HCT116 (cell line): ENCODE results near the gene MALRD1. TPM values are rescaled to one million over a fixed set of nuclear protein-coding genes. Genes with fewer than 3 reads are reported as not detected.

ENCODE experiments used
- ATAC-seq: fragments of 200-7000 bp; cut with Tn5 transposase; 2 replicates; pipeline ENCODE4 v1.9.1; 2020; ENCODE audit warnings: mild to moderate bottlenecking, moderate library complexity
- BruUV-seq: library from RNA; stranded (reverse); fragments of 400-500 nt; replicated peaks from 2 replicates; lab custom pipeline; 2021; lab: Mats Ljungman, UMichigan
- CTCF ChIA-PET: fragments of 300-600 bp; sonication (Branson Sonifier 250); formaldehyde crosslinking; loops from one replicate; lab custom pipeline; 2021; ENCODE audit warnings: antibody characterized with exemption; lab: Charles Lee
- POLR2A ChIA-PET: fragments of 300-600, 350-600 bp; sonication (Branson Sonifier 250); formaldehyde crosslinking; loops from one replicate; lab custom pipeline; 2021; ENCODE audit warnings: antibody characterized with exemption; lab: Charles Lee
- RAD21 ChIA-PET, 2 experiments: fragments of 300-600 bp; sonication (Branson Sonifier 250); formaldehyde crosslinking; loops; one replicate each; lab custom pipeline; 2023; ENCODE audit warnings: low total read pairs in 2 of 2; ENCODE audit not compliant: uncharacterized antibody in 2 of 2, unreplicated experiment in 2 of 2, low non-redundant PET in 1 of 2; lab: Charles Lee
- DNase-seq: peaks from one replicate; pipeline ENCODE4 v3.0.0-alpha.2; 2010; ENCODE audit warnings: low read depth, low spot score
- H2AFZ ChIP-seq: fragments of 200-600 bp; shearing (Covaris generic), sonication (generic); 2 replicates; pipeline ENCODE4 v1.6.1; 2017; ENCODE audit warnings: low read depth, mixed run types, mixed read lengths, antibody characterized with exemption, low read length; ENCODE audit not compliant: poor library complexity, severe bottlenecking
- H3K27ac ChIP-seq: 2 replicates; pipeline ENCODE4 v1.5.1; 2012; ENCODE audit warnings: low read depth, low read length
- H3K27me3 ChIP-seq: fragments of 200-600 bp; sonication (generic); 2 replicates; pipeline ENCODE4 v1.6.1; 2016; ENCODE audit warnings: mixed run types, low read length, mixed read lengths; ENCODE audit not compliant: insufficient read depth
- H3K36me3 ChIP-seq, 2 experiments: fragments of 200-500 bp in 1 of 2; fragments of 200-600 bp in 1 of 2; sonication (Bioruptor generic) in 1 of 2; sonication (generic) in 1 of 2; 2 replicates each; pipeline versions ENCODE4 v1.5.1 to v1.6.1; 2014 to 2016; ENCODE audit warnings: low read length in 2 of 2, inconsistent platforms in 1 of 2, mixed read lengths in 1 of 2, mixed run types in 1 of 2; ENCODE audit not compliant: insufficient read depth in 2 of 2, control insufficient read depth in 1 of 2
- H3K4me1 ChIP-seq, 2 experiments: fragments of 200-600 bp in 1 of 2; sonication (generic) in 1 of 2; 2 replicates each; pipeline versions ENCODE4 v1.5.1 to v1.6.1; 2012 to 2017; ENCODE audit warnings: low read length in 2 of 2, inconsistent platforms in 1 of 2, mild to moderate bottlenecking in 1 of 2, mixed read lengths in 1 of 2, mixed run types in 1 of 2, moderate library complexity in 1 of 2; ENCODE audit not compliant: insufficient read depth in 2 of 2, control insufficient read depth in 1 of 2
- H3K4me2 ChIP-seq: fragments of 200-600 bp; sonication (generic); 2 replicates; pipeline ENCODE4 v1.6.1; 2017; ENCODE audit warnings: mixed run types, low read length, mixed read lengths
- H3K4me3 ChIP-seq, 2 experiments: fragments of 200-600 bp in 1 of 2; sonication (generic) in 1 of 2; replicated peaks in 1 of 2; 2 replicates each; pipeline ENCODE4 v1.5.1; 2011 to 2016; ENCODE audit warnings: low read length in 2 of 2, control low read depth in 1 of 2, low read depth in 1 of 2, mild to moderate bottlenecking in 1 of 2, mixed read lengths in 1 of 2, mixed run types in 1 of 2
- H3K79me2 ChIP-seq: fragments of 200-600 bp; sonication (generic); 2 replicates; pipeline ENCODE4 v1.6.1; 2017; ENCODE audit warnings: mild to moderate bottlenecking, mixed run types, low read length, moderate library complexity, mixed read lengths; ENCODE audit not compliant: insufficient read depth
- H3K9ac ChIP-seq: fragments of 200-600 bp; sonication (generic); 2 replicates; pipeline ENCODE4 v1.6.1; 2016; ENCODE audit warnings: low read length, mixed read lengths
- H3K9me2 ChIP-seq: fragments of 200-600 bp; sonication (generic), shearing (Covaris generic); 2 replicates; pipeline ENCODE4 v1.6.1; 2017; ENCODE audit warnings: mixed run types, mild to moderate bottlenecking, moderate library complexity; ENCODE audit not compliant: insufficient read depth
- H3K9me3 ChIP-seq, 2 experiments: fragments of 200-500 bp in 1 of 2; fragments of 200-600 bp in 1 of 2; sonication (Bioruptor generic) in 1 of 2; sonication (generic) in 1 of 2; 2 replicates each; pipeline ENCODE4 v1.6.1; 2014 to 2017; ENCODE audit warnings: low read length in 2 of 2, mixed read lengths in 2 of 2, inconsistent platforms in 1 of 2, low read depth in 1 of 2, mild to moderate bottlenecking in 1 of 2, mixed run types in 1 of 2, moderate library complexity in 1 of 2; ENCODE audit not compliant: control insufficient read depth in 1 of 2, insufficient read depth in 1 of 2
- H4K20me1 ChIP-seq: fragments of 200-600 bp; sonication (generic), shearing (Covaris generic); 2 replicates; pipeline ENCODE4 v1.6.1; 2017; ENCODE audit warnings: mixed run types, mild to moderate bottlenecking, moderate library complexity; ENCODE audit not compliant: insufficient read depth
- CBX3 ChIP-seq: IDR thresholded peaks from 2 replicates; pipeline ENCODE4 v1.6.1; 2012; ENCODE audit warnings: low read depth
- CEBPB ChIP-seq: IDR thresholded peaks from 2 replicates; pipeline ENCODE4 v1.6.1; 2012; ENCODE audit warnings: low read depth
- CTCF ChIP-seq, 3 experiments: fragments of 200-600 bp in 1 of 3; sonication (generic) in 1 of 3; IDR thresholded peaks in 2 of 3; conservative IDR thresholded peaks in 1 of 3; 2 replicates each; pipeline ENCODE4 v1.5.1; 2012 to 2017; ENCODE audit warnings: low read depth in 2 of 3, low read length in 2 of 3, antibody characterized with exemption in 1 of 3, borderline replicate concordance in 1 of 3, control low read depth in 1 of 3, mild to moderate bottlenecking in 1 of 3, mixed read lengths in 1 of 3, mixed run types in 1 of 3, moderate library complexity in 1 of 3; ENCODE audit not compliant: insufficient read depth in 1 of 3
- EGR1 ChIP-seq: IDR thresholded peaks from 2 replicates; pipeline ENCODE4 v1.6.1; 2012; ENCODE audit warnings: low read depth
- JUND ChIP-seq: IDR thresholded peaks from 2 replicates; pipeline ENCODE4 v1.6.1; 2012
- MAX ChIP-seq: IDR thresholded peaks from 2 replicates; pipeline ENCODE4 v1.6.1; 2012
- POLR2AphosphoS5 ChIP-seq: IDR thresholded peaks from 2 replicates; pipeline ENCODE4 v1.6.1; 2011; ENCODE audit warnings: mild to moderate bottlenecking, low read depth, low read length, moderate library complexity
- RAD21 ChIP-seq: IDR thresholded peaks from 2 replicates; pipeline ENCODE4 v1.6.1; 2012; ENCODE audit warnings: low read depth, mild to moderate bottlenecking
- SIN3A ChIP-seq: IDR thresholded peaks from 2 replicates; pipeline ENCODE4 v1.6.1; 2012; ENCODE audit warnings: low read depth
- ZFX ChIP-seq: fragments of 450-650 bp; IDR thresholded peaks from 2 replicates; pipeline ENCODE4 v1.6.1; 2017
- intact Hi-C: fragments of 100-400 bp; cut with micrococcal nuclease; formaldehyde crosslinking; loops from 2 replicates; pipeline ENCODE4 v1.10.0; 2022
- total RNA-seq: library from RNA; stranded (reverse); gene quantifications from one replicate; pipeline ENCODE4 v1.2.1, GENCODE V29; 2021; ENCODE audit not compliant: unreplicated experiment
- TF ChIP-seq, protein P1 (sequence below): IDR thresholded peaks from 2 replicates; pipeline ENCODE4 v1.6.1; 2011; ENCODE audit warnings: mild to moderate bottlenecking, low read length, moderate library complexity; ENCODE audit not compliant: insufficient replicate concordance; ENCODE audit errors: extremely low read depth

MALRD1 gene
- total RNA-seq, 1 experiment from 2014 or later = not detected

DNA sequence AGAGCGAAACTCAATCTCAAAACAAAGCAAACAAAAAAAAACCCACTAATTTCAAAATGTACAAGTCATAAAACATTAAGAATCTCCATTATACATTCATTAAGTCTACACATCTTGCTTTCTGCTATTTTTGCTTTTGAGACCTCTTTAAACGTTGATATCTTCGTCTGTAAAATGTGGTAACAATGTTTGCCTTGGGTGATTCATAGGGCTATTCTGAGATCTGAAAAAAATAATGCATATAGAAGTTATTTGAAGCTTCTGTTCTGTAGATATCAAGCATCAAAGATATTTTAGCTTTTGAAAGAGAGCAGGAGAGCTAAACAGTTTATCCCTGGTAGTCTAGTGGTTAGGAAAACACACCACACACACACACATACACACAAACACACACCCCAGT is 609.5 kb downstream of the MALRD1 start:
- DNase-seq (no peak), ATAC-seq (no peak)
- RAD21 ChIA-PET = no interaction called here
- no TSS peak for BruUV-seq
- H3K36me3 ChIP-seq = no peaks in the 10 kb centered on the region
- no peak overlapping the region for H3K4me3 ChIP-seq
- no peak overlapping the region for H2AFZ ChIP-seq
- no peaks in the 10 kb centered on the region for H3K9me2 ChIP-seq
- TF ChIP-seq, protein P1, sequence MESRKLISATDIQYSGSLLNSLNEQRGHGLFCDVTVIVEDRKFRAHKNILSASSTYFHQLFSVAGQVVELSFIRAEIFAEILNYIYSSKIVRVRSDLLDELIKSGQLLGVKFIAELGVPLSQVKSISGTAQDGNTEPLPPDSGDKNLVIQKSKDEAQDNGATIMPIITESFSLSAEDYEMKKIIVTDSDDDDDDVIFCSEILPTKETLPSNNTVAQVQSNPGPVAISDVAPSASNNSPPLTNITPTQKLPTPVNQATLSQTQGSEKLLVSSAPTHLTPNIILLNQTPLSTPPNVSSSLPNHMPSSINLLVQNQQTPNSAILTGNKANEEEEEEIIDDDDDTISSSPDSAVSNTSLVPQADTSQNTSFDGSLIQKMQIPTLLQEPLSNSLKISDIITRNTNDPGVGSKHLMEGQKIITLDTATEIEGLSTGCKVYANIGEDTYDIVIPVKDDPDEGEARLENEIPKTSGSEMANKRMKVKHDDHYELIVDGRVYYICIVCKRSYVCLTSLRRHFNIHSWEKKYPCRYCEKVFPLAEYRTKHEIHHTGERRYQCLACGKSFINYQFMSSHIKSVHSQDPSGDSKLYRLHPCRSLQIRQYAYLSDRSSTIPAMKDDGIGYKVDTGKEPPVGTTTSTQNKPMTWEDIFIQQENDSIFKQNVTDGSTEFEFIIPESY = no peak
- TF ChIP-seq EGR1 (no peak), MAX (no peak), CTCF (IDR thresholded peaks at IDR 0.05 in 2 of 3, conservative IDR thresholded peaks at IDR 0.05 in 1 of 3; ENCODE audit: borderline replicate concordance in 1 of 3, insufficient read depth in 1 of 3, low read depth in 2 of 3, low read length in 2 of 3) (no peak), SIN3A (no peak), ZFX (no peak), CEBPB (no peak), RAD21 (no peak), JUND (no peak), CBX3 (no peak), POLR2AphosphoS5 (no peak)
- H3K79me2 ChIP-seq = no peaks in the 10 kb centered on the region
- no peak overlapping the region for H3K4me2 ChIP-seq
- POLR2A ChIA-PET = no interaction called here
- no peaks in the 10 kb centered on the region for H3K4me1 ChIP-seq
- peaks cover 6 to 20% of the 10 kb centered on the region in 2 experiments; a peak in 2 of 4 replicates for H3K9me3 ChIP-seq
- intact Hi-C loops = no loop called here
- CTCF ChIA-PET = no interaction called here
- H3K9ac ChIP-seq = no peak overlapping the region
- no peaks in the 10 kb centered on the region for H4K20me1 ChIP-seq
- H3K27me3 ChIP-seq = no peaks in the 10 kb centered on the region
- H3K27ac ChIP-seq = no peak overlapping the region
